ENCODE data around the gene SLAMF7. TPM values are rescaled to one million over a fixed set of nuclear protein-coding genes. Genes with fewer than 3 reads are reported as not detected.

The SLAMF7 gene, protein sequence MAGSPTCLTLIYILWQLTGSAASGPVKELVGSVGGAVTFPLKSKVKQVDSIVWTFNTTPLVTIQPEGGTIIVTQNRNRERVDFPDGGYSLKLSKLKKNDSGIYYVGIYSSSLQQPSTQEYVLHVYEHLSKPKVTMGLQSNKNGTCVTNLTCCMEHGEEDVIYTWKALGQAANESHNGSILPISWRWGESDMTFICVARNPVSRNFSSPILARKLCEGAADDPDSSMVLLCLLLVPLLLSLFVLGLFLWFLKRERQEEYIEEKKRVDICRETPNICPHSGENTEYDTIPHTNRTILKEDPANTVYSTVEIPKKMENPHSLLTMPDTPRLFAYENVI
- total RNA-seq, result 0.78 and 2.7 TPM in 2 replicates

DNA sequence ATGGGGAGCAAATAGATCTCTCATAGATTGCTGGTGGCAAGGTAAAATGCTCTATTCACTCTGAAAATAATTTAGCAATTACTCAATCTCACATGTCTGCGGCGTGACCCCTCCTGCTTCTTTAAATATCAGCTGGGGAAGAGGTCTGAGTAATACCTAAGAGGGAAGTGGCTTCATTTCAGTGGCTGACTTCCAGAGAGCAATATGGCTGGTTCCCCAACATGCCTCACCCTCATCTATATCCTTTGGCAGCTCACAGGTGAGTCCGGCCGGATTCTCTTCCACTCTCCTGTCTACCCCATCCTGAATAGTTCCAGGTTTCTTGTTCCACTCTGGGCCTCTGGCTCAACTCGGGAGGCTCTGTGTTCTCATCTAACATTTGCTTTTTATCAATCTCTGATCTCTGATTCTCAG lies at the start of gene SLAMF7:
Gene SLAMF7, plus strand, starts transcription at position 150 of the 414 bp plus-strand sequence. Its CDS starts 55 bp downstream, at position 205.

DNA sequence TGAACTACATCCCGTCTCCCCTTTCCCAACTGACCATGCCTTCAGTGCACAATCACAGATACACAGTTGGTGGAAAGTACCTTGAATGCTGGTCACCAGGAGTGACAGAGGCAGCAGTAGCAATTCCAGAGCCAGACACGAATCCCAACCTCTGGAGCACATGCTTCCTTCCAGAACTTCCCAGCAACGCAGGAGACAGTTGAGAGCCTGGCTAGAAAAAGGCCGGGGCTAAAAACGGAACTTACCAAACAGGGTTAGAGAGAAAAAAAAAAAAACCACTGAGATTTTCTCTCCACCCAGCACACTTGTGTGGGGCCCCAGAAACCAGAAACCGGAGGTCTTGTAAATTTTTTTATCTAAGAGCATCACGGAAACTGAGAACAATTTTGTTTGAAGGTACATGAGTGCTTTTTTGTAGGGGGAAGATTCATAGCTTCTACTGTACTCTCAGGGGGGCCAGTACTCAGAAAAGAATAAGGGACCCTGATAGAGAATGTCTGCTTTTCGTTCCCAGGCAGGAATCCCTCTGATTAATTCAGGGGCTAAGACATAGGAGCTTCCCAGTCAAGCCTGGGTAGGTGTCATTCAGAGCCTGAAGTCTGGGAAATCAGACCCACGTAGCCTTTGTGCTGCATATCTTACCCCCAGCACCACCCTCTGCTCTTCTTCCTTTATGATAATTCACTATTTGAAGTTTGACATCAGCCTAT lies 27.3 kb upstream of the SLAMF7 start, which contains the start of gene CD48:
Gene CD48, minus strand, starts transcription at position 221 of the 710 bp plus-strand sequence. Its CDS starts 59 bp downstream, at position 162.

DNA sequence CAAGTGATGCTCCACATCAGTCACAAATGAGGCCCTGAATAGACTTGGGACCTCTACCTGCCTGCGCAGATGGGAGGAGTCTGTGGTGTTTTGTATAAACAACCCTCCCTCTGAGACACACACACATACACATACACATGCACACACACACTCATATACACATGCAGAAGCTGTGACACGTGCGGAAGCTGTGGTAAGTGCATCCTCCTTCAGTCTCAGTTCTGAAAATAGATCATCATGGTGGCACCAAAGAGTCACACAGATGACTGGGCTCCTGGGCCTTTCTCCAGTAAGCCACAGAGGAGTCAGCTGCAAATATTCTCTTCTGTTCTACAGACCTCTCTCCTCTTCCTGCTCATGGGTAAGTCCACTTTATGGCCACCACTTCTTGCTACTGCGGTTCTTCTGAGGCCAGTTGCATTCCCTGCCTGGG lies 56.9 kb downstream of the SLAMF7 start, which contains the start of gene LY9:
Gene LY9, plus strand, starts transcription at position 224 of the 433 bp plus-strand sequence. Its CDS starts 14 bp downstream, at position 238.

Other genes starting within 250 kb of the SLAMF7 start
- gene SLAMF6, start 216.0 kb upstream of the SLAMF7 start, total RNA-seq, result not detected in 2 replicates
- gene CD84, start 159.8 kb upstream of the SLAMF7 start, total RNA-seq, result not detected in 2 replicates
- gene SLAMF1, start 92.2 kb upstream of the SLAMF7 start, total RNA-seq, result not detected in 2 replicates
- not detected in 2 replicates for gene CD48, start 27.4 kb upstream of the SLAMF7 start, total RNA-seq
- not detected in 2 replicates for gene LY9, start 56.9 kb downstream of the SLAMF7 start, total RNA-seq
- not detected in 2 replicates for gene CD244, start 123.6 kb downstream of the SLAMF7 start, total RNA-seq
- not detected in 2 replicates for gene ITLN1, start 145.9 kb downstream of the SLAMF7 start, total RNA-seq
- gene ITLN2, start 215.6 kb downstream of the SLAMF7 start, total RNA-seq, result not detected in 2 replicates

All from epithelial cell of alveolus of lung (primary cell).